GM19328 (cell line): Measurements from ENCODE around the gene SMYD3.
A peak's percentile ranks its signal among the peaks of the same experiment; 100 is the strongest.

Experiments
- ATAC-seq: cut with Tn5 transposase; IDR thresholded peaks from one replicate; pipeline ENCODE4 v1.9.1; 2021; ENCODE audit warnings: mild to moderate bottlenecking, moderate library complexity; ENCODE audit not compliant: unreplicated experiment

Gene SMYD3

DNA sequence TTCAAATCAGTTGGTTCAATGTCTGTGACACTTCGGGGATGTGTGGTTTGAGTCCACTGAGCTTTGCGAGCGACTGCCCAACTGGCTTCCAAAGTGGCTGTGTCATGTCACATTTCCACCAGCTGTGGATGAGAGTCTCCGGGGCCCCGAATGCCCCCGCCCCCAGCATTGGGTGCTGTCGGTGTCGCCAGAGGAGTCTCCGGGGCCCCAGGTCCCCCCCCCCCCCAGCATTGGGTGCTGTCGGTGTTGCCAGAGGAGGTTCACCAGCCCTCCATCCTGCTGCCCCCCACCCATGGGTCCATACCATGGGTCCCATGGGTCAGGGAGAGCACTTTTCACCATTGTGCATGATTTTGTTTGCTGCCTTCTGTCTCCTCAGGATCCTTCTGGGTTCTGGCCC is 9.0 kb upstream of the SMYD3 start:
- no peak for ATAC-seq

DNA sequence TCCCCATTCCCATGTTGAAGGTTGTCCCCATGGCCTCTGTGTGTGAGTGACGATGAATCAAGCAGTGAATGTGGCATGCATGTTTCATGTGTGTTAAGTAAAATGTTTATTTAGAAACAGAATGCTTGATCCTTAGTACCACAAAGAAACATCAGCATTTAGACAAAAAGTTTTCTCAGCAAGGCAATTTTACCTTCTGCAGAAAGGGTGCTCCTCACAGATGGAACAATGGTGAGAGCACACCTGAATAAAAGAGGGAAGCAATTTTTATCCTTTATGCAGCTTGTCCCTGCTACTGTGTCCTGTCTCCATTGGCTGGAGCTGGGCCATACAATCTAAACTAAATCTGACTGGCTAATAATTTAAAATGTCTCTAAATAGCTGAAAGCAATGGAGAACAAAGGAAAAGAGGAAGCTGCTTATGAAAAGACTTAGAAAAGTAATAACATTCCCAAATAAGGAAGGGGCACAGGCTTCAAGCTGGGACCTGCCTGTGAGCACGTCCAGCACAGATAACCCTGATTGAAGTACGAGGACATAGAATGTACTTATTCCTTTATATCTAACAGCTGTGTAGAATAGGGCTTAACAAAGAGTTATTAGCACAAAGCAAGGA is 8.4 kb upstream of the SMYD3 start:
- ATAC-seq, result no peak

DNA sequence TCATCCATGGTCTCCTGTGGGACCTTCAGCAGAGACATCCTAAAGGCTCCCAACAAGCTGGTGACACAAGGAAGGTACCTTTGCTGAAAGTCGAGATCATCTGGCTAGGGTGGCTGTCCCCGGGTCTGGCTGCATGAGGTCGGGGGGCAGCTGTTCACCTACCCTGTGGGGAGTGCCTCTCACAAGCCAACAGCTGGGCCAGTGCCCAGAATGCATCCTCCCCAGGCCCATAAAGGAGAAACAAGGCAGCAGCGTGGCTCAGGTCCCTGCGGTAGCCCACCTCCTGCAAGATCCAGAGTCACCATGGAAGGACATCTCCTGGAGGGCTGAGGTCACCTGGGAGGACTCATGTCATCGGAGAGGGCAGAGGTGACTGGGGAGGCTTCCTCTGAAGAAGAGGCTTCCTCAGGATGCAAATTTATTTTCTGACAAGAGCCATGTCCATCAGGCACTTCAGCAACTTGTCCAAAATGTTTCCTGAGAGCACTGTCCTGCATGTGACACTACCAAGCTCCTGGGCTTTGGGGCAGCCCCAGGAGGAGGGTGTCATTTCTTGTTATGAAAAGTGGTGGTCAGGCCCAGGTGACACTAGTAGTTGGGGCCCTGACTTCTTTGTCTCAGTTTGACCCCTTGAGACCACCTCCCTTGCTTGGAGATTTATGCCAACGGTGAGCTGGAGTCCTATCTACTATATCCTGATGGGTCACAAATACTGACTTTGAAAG is 6.7 kb upstream of the SMYD3 start:
- no peak for ATAC-seq

DNA sequence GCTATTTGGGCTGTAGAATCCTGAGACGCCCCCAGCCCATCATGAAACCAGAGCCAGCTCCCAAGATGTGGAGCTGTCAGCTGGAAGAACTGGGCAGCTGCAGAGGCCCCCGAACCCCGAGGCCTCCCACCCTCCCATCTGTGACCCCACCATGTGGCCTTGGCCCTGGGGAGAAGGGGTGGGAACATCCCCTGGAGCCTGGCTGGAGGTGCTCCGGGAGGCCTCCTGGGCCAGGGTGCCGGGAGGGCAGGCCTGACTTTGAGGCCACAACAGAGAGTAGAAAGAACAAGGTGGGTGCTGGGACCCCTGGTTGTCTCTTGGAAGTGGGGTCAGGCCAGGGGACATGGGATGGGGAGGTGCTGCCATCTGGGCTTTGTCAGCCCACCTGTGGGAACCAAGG is 6.0 kb upstream of the SMYD3 start:
- no peak for ATAC-seq

DNA sequence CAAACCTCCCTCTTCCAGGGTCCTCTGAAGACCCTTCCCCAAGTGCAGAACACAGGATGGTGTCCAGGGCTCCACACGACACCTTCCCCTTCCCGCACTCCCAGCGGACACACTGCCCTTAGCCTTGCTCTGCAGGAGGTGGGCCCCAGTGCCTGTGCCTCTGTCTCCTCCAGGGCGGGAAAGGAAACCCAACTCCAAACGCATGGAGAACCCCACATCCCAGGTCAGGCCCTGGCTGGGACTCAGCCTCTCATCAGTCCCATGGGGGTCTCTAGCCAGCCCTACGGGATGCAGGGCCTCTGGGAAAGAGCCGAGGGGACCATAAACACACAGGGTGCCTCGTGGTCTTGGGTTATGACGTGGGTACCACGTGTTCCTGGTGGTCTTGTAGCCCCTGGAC is 5.6 kb upstream of the SMYD3 start:
- ATAC-seq, result no peak

DNA sequence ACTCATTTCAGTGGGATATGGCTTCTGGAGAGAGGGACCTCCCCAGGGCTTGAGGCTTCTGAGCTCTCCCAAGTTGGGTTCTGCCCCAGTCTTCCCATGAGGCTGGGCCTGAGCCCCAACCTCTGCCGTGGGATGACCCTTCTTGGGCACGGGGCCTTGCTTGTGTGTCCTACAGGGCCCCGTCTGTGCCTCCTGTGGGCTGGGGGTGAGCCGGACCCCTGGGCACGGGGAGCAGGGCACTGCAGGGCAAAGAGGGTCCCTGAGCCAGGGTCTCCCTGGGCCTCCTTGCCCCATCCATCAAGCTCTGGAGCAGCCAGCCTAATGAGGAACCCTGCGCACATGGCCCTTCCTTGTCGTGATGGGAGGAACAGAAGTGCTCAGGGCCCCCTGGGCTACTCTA is 5.2 kb upstream of the SMYD3 start:
- ATAC-seq, result no peak

DNA sequence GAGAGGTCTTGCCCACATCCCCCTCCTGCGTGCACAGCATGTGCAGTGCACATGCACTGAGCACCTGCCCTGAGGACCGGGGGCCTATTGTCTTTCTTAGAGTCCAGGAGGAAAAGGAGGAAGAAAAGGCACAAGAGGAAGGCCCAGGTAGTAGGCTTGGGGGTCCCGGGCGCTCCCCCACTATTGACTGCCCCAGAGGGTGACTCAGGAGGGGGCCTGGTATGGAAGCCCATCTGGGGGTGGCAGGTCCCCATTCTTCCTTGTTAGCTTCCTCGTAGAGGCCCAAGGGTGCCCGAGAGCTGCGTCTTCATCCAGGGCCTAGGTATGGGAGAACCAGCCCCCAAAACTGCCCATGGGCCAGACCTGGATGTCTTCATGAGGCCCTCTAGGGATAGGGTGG is 4.1 kb upstream of the SMYD3 start:
- no peak for ATAC-seq

DNA sequence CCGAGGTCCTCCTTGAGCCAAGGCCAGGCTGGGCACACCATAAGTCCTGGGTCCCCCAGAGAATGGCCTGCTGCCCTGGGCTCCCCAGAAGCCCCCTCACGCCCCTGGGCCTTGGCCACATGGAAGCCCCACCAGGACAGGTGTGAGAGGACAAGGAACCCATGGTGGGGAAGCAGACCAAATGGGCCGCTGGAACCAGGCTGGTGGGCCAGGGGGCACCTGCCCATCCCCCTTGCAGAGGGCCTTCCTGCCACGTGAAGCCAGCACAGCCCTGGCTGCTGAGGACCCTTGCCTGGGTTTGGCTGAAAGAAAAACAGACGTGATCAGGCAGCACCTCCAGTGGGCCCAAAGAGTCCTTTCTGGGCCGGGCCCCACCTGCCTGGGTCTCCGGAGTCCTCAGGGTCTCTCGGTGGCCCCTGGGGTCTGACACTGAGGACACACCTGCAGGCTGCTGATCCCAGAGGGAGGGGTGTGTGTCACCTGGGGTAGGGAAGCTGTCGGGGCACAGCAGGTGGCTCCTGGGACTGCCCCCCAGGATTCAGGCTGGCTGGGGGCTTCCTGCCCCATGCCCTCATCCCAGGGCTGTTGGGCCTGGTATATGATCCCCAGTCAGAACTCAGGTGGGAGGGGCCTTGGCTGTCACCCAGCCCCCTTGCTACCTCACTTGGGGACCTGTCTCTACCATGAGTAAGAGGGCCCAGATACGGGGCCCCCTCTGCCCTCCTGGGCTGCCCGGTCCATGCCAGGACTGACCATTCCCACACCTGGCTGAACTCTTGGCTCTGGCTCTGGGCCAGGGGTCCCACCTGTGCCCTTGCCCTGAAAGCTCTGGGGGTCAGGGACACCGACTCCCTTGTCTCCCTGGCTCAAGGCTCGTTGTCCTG is 3.3 kb upstream of the SMYD3 start:
- ATAC-seq, result no peak

DNA sequence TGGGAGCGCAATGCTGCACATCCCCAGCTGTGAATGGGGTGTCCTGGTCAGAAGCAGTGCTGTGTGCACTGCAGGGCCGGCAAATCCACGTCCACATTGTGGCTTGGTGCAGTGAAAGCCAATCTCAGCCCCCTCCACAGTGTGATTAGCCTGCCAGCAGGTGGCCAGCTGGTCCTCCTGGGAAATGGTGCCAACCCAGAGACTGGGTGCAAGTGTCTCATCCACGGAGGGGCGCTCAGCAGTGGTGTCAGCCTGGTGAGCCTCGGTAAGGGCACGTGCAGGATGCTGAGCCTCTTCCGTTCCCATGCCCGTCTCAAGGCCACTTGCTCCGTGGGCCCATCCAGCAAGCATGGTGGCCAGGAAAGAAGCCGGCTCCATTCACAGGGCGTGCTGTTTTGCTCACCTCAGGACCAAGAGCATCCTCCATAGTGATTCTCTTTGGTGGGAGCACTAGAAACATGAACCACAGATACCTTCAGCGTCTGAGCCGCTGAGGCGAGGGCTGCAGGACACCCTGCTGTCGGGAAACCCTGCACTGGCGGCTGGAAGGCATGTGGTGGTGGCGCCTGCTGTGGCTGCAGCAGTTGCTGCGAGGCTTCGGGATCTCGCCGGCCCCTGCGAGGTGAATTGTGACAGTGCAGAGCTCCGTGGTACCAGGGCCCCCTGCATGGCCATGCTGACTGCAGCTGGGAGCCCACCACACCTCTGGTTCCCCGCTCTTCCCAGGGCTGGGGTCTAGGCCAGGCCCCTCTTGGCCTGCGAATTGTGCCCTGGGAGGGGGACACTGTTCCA is 2.0 kb upstream of the SMYD3 start:
- ATAC-seq, result no peak

DNA sequence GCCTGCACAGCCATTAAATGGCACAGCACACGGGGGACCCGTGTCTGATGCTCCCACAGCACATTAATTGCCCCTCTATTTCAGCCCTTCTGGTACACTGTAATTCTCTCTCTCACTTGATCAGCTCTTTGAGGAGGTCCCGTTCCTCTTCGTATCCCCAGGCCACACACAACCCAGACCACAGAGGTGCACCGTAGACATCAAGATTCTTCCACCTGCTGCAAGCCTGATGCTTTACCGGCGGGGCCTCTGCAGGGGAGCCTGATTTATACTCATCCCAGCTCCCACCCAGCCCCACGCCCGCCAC is 759 bp downstream of the SMYD3 start:
- ATAC-seq, result peak; percentile 7

DNA sequence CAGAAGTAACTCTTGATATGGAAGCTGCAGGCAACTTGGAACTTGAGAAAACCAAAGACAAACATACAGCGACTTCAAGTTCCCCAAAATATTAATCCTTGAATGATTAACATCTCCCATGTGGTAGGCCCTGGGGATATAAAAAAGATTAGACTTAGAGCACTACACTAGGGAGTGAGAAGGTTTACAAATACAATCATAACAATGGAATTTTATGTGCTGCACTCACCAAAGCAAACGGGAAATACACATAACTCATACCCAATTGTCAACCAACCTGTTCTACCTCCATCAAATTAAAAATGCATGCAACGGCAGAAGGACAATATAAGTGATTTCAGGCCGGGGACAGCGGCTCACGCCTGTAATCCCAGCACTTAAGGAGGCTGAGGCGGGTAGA is 3.7 kb downstream of the SMYD3 start:
- ATAC-seq, result no peak

DNA sequence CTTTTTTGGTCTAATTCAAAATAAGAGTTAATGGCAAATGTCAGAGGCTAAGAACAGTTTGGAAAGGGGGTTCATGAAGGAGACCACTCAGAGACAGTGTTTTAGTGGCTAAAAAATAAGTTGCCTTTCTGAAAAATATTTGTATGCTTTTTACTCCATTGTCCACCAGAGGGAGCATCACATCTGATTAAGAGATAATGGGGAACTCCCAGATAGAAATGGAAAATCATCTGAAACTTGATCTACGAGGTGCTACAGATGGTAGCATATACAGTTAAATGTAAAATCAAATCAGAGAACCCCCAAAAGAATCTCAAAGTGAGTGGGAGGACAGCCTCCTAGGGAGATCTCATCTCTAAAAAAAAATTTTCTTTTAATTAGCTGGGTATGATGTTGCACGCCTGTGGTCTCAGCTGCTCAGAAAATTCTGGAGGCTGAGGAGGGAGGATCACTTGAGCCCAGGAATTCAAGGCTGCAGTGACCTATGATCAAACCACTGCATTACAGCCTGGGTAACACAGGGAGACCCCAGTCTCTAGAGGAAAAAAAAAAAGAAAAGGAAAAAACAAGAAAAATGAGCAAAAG is 9.7 kb downstream of the SMYD3 start:
- no peak for ATAC-seq

DNA sequence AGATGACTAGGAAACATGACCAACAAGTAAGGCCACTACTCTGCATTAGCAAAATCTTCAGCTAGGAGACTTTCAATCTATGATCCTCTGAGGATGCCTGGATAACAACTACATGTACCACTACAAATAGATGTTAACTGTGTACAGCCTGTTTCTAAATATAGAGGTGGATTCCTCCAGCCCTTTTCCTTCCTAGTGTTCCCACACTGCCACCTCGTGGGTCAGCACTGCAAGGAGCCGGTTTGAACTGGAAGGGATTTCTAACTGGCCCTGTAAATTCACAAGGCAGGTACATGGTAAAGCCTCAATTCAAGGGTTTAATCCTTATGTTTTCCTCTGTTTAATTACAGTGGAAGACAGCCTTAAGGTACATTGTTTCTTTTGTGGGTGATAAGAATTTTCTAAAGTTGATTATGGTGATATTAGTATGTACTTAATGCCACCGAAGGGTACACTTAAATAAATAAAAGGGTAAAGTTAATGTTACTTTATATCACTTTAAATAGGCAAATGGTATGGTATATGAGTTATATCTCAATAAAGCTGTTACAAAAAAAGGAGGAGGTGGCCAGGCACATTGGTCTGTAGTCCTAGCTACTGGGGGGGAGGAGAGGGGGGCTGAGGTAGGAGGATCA is 14.4 kb downstream of the SMYD3 start:
- ATAC-seq, result no peak

DNA sequence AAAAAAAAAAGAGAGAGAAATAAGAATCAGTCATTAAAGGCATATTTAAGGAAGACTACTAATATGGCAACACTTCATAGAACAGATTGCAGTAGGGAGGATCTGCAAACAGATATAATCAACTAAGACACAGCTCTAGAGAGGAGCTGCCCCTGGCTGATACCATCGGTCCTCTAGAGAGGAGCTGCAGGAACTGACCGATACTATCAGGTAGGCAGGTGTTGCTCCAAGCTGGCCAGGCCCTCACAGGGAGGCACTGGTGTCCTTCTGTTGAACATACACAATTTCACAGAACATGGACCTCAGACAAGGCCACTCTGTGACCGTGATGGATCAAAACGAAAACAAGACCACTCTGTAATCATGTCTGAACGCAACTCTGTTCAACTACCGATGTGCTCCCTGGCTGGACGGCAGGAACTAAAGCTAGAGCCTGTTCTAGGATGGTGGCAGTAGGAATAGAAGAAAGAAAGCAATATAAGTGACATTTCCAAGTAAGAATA is 15.5 kb downstream of the SMYD3 start:
- no peak for ATAC-seq

DNA sequence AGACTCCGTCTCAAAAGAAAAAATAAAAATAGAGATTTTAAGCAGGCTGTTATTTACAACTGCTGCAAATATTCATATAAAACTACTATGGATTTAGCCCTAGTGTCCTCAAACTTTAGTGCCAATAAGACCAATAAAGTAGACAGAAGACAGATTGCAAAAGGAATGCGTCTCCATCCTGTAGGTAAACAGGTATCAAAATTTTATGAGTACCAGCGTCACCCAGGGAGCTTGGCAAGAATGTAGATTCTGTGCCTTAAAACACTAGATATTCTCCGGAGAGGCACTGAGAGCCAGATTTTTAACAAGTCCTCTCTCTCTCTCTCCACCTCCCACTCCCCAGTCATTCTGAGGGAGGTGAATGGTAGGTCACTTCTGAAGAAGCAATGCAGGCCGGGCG is 18.4 kb downstream of the SMYD3 start:
- ATAC-seq, result no peak

DNA sequence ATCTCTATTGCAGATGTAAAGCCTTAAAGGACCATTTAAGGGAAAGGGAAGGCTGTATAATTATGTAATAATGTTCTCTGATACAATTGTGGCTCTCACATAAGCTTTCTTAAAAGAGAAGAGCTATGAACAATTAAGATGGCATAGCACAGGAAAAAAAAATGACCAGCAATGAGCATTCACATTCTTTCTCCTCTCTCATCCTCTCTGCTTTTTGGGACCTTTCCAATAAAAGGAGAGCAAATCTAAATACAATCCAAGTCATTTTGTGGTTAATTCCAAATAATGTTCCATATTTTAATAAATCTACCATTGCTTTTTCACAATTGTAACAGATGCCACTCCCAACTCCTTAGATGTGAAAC is 23.5 kb downstream of the SMYD3 start:
- no peak for ATAC-seq

DNA sequence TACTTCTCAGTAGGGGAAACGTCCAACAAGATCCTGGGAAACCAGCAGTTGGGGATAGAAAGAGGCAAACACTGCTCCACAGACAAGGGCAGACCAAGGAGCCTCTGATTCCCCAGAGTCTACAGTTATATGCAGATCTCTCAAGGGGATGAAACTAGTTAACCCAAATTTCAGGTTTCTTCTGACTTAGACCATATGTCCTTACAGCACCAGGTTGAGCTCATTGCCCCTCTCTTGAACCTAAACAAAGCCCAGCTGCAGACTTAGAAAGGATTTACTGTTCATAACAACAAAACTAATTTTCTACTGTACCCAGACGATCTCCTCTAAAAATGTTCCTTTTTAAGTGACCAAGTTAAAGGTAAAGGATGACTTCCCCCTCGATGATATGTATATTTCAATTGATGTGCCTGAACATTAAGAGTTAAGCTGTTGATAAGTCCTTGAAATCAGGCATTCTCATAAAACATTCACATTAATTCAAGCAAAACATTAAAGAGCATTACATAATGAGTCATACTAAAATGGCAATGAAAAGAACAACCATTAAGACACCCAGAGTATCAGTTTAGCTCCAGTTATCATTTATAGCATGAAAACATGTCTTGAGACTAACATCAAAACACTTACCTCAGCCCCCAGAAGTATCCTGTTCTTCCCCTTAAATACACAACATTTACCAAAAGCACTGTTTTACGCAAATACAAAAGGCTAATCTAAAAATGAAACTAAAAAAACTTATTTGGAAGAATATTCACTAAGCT is 24.1 kb downstream of the SMYD3 start:
- ATAC-seq, result peak; percentile 79

DNA sequence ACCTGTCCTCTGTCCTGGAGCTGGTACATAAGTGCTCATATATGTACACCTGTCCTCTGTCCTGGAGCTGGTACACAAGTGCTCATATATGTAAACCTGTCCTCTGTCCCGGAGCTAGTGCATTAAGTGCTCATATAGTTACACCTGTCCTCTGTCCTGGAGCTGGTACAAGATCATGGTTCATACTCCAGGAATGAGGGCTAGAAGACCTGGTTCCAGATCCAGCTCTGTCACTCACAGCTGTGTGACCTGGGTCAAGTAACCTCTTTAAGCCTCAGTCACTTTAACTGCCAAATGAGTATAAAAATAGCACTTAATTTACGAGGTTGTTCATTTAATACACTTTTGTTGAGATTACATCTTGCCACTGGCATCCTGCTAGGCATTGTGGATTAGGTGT is 28.0 kb downstream of the SMYD3 start:
- no peak for ATAC-seq

DNA sequence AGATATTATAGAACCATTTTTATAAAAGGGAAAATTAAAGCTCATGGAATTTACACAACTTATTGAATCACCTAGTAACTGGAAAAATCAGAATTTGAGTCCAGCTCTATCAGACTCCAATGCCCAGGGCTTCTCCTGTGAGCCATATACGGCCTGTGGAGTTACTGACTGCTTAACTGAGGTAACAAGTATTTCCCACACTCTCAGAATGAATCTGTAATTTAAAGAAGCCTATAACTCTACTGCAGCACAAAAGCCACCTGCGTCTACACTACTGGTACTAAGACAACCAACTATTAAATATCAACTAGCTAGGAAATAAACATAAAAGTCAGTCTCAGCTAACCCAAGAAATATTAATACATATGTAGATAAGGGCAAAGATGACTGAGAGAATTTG is 29.4 kb downstream of the SMYD3 start:
- no peak for ATAC-seq

DNA sequence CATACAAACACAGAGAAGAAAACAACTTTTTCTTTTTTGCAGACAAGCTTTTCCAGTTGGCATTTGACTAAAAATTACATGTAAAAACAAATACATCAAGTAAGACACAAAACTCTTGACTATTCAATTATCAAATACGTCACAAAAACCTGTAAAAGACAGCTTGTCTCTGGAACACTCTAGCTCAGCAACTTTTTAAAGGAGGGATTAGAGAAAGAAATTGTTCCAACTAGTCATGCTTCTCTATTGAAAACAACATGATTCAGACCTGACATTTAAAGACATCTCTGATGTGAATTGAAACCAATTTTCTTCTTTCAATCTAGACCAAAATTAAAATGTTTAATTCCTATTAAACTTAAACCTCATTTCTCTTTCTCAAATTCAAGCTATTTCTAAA is 30.3 kb downstream of the SMYD3 start:
- ATAC-seq, result no peak
